Bronchial epithelial cell (primary cell): ENCODE data around the gene KLF3. TPM values are rescaled to one million over a fixed set of nuclear protein-coding genes. Genes with fewer than 3 reads are reported as not detected.

ENCODE experiments used
- DNase-seq: peaks from one replicate; pipeline ENCODE4 v3.0.0-alpha.2; 2010; ENCODE audit warnings: low read depth
- FAIRE-seq: peaks from 2 replicates; lab custom pipeline; 2011; peaks lifted over from hg19 to GRCh38; lab: Jason Lieb, UNC
- H3K27me3 ChIP-seq: 2 replicates; pipeline ENCODE4 v1.5.1; 2011; ENCODE audit warnings: low read length; ENCODE audit not compliant: control insufficient read depth, insufficient read depth
- H3K36me3 ChIP-seq: 2 replicates; pipeline ENCODE4 v1.5.1; 2011; ENCODE audit warnings: low read length; ENCODE audit not compliant: control insufficient read depth, insufficient read depth
- H3K4me3 ChIP-seq: 2 replicates; pipeline ENCODE4 v1.5.1; 2011; ENCODE audit warnings: mild to moderate bottlenecking, low read depth, low read length, control low read depth
- CTCF ChIP-seq: IDR thresholded peaks from 2 replicates; pipeline ENCODE4 v1.5.1; 2011; ENCODE audit warnings: mild to moderate bottlenecking, moderate library complexity, low read length, control low read depth, inconsistent platforms; ENCODE audit not compliant: insufficient read depth, severe bottlenecking
- total RNA-seq: library from RNA; depleted of rRNA; stranded (reverse); fragments of >200 nt; gene quantifications from 2 replicates; pipeline ENCODE4 v1.2.1, GENCODE V29; 2014

The KLF3 gene
- total RNA-seq, 1 donor from 2014 or later: 33.4 TPM

GRCh38 chr4:38695809-38696208 is 31.8 kb downstream of the KLF3 start:
- TF ChIP-seq CTCF: no peak
- H3K4me3 ChIP-seq: no peak overlapping the region
- no peak for DNase-seq
- peaks cover 27% of the 10 kb centered on the region for H3K36me3 ChIP-seq
- no peak for FAIRE-seq
- H3K27me3 ChIP-seq: no peaks in the 10 kb centered on the region

GRCh38 chr4:38696697-38697096 is 32.7 kb downstream of the KLF3 start:
- Histone ChIP-seq H3K4me3 (no peak overlapping the region), H3K36me3 (peaks cover 21% of the 10 kb centered on the region), H3K27me3 (no peaks in the 10 kb centered on the region)
- FAIRE-seq: no peak
- no peak for TF ChIP-seq CTCF
- no peak for DNase-seq

GRCh38 chr4:38698176-38698575 is 34.2 kb downstream of the KLF3 start:
- FAIRE-seq (no peak), DNase-seq (no peak)
- H3K36me3 ChIP-seq: peaks cover 21% of the 10 kb centered on the region
- no peak for TF ChIP-seq CTCF
- H3K27me3 ChIP-seq: no peaks in the 10 kb centered on the region
- H3K4me3 ChIP-seq: no peak overlapping the region

GRCh38 chr4:38699112-38699511 is 35.1 kb downstream of the KLF3 start:
- DNase-seq: no peak
- Histone ChIP-seq H3K27me3 (no peaks in the 10 kb centered on the region), H3K36me3 (peaks cover 19% of the 10 kb centered on the region), H3K4me3 (no peak overlapping the region)
- FAIRE-seq: no peak
- TF ChIP-seq CTCF: no peak

- Histone ChIP-seq H3K27me3 (no peaks in the 10 kb centered on the region), H3K4me3 (no peak overlapping the region), H3K36me3 (no peaks in the 10 kb centered on the region)
- DNase-seq (no peak), FAIRE-seq (no peak)
- no peak for TF ChIP-seq CTCF
Observed at GRCh38 chr4:38703635-38704034, 39.6 kb downstream of the KLF3 start.

GRCh38 chr4:38704622-38705154 is 40.7 kb downstream of the KLF3 start:
- Histone ChIP-seq H3K27me3 (no peaks in the 10 kb centered on the region), H3K36me3 (no peaks in the 10 kb centered on the region), H3K4me3 (no peak overlapping the region)
- no peak for FAIRE-seq
- no peak for DNase-seq
- TF ChIP-seq CTCF: no peak
